Measurements from ENCODE around the gene MORN1.
"Not testable (repeated sequence)": the region's sequence is repeated elsewhere in the genome, so short reads cannot be mapped to it uniquely, and the experiment has no call there.

Gene MORN1

DNA sequence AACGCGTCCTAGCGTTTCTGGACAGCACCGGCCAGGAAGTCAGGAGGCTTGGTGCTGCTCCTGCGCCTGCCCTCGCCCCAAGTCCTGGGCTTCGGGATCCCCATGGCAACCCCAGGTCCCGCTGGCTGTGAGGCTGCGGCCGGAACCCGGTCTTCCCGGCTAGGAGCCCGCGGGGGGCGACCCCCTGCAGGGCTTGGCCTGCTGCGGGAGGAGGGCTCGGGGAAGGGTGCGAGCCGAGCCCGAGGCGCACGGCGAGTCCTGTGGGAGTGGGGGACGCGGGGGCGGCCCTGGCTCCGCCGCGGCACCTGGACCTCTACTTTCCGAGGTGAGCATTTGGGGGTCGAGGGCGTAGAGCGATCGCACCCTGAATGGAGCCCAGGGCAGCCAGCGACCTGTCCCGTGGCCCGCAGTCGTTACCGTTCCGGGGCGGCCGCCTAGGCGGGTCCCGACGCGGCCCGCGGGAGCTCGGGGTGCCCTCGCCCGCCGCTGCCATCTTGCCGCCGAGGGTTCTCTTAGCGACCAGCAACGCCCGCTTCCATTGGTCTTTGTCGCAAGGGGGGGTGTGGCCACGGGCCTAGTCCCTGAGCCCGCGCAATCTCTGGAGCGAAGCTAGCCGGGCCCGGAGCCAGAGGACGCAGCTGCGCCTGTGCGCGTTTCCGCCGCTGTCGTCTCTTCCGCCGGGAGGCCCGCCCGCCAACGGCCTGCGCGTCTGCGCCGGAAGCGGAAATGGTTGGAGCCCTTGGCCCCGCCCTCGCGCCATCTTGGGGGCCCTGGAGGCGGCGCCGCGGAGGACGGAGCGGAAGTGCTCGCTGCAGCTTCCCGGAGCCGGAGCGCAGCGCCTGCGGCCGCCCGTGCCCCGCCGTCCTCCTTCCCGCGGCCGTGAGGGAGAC, at the start of gene MORN1, which contains the start of gene RER1:
MORN1 (minus strand) TSS at position 514 of the 890 bp plus-strand sequence; CDS start at position 493, 21 bp downstream.
RER1 (plus strand) TSS at position 801 of the 890 bp plus-strand sequence. CDS start 3,950 bp downstream, outside the sequence.
- peak; percentile 97 for DNase-seq

DNA sequence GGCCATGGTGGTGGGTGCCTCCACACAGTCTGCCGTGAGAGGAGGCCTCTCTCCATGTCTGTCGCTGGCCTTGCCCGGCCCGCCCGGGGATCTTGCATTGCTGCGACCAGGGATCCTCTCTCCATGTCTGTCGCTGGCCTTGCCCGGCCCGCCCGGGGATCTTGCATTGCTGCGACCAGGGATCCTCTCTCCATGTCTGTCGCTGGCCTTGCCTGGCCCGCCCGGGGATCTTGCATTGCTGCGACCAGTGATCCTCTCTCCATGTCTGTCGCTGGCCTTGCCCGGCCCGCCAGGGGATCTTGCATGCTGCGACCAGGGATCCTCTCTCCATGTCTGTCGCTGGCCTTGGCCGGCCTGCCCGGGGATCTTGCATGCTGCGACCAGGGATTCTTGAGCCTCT, 49.0 kb upstream of the MORN1 start:
- DNase-seq, result not testable (repeated sequence)

DNA sequence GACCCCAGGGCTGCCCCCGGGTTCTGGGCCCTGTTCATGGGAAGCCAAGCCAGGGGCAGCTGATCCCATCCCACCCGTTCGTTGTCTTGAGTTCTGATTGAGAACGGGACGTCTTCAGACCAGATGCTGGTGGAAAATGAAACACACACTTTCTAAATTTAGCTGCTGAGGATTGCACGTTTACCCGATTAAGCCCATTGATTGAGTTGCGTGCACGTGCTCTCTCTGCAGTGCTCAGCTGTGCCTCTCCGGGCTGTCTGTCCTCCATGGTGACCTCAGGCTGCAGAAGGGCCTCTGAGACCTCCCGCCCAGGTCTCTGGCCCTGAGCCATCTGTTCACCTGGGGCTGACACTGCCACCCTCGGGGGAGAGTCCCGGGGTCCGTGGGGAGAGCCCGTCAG, 48.0 kb upstream of the MORN1 start:
- no peak for DNase-seq

DNA sequence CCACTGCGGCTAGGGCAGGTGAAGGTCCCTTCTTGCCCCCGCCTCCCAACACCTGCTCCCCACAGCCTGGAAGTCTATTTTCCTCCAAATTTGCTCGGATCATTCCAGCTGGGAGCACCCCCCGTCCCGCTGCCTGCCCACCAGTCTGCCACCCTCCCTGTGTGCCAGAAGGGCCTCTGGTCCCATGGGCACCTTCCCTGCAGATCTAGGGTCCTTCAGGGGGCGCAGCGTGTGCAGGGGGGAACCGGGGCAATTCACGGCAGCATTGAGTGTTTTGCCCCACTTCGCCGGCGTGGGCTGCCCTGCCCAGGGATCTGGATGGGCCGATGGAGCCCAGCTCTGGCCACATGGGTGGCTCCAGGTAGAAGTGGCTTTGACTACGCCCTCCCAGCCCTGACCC, 47.3 kb upstream of the MORN1 start:
- DNase-seq, result no peak

DNA sequence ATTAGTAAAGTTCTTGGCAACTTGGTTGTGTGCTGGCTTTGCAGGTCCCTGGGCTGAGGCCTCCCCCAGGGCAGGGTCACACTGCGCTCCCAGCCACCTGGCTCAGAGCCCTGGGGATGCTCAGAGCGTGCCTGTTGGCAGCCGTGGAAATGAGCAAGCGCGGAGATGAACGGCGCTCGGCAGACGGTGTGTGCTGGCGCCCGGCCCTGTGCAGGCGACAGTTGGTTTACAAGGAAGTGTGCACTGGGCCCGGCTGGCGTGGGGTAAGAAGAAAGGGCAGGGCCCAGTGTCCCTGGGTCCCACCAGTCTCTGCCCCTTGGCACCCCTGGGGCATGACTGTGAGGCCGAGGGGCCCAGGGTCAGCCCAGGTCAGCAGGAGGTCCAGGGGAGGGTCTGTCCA, 46.7 kb upstream of the MORN1 start:
- peak; percentile 23 for DNase-seq

DNA sequence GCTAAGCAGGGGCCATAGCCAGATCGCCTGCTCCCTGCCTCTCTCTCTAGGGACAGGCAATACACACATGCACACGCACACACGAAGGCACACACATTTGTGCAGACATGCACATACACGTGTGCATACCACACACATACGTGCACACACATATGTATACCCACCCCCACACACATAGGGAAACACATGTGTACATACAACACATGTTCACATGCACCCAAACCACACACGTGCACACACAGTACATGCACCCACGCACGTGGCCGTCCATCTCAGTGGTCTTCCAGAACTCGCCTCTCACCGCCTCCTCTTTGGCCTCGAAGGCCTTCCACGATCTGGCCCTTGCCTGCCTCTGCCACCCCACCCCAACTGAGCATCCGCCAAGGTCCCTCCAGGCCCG, 46.3 kb upstream of the MORN1 start:
- no peak for DNase-seq

DNA sequence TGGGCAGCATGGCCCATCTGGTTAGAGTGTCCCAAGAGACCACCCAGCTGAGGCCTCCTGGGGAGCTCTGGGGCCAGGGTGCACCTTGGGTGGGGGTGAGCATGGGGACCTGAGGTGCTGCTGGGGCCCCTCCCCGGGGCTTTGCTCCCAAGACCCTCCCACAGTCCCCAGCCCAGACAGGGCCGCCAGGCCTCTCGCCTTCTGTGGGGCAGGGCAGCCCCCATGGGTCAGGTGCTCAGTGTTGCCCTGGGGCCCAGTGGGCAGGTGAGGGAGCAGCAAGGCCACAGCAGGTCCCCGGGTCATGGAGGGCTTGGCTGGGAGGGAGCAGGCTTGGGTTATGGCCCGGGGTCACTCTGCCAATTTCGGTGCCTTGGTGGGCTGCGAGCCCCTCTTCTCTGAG, 45.5 kb upstream of the MORN1 start:
- no peak for DNase-seq

DNA sequence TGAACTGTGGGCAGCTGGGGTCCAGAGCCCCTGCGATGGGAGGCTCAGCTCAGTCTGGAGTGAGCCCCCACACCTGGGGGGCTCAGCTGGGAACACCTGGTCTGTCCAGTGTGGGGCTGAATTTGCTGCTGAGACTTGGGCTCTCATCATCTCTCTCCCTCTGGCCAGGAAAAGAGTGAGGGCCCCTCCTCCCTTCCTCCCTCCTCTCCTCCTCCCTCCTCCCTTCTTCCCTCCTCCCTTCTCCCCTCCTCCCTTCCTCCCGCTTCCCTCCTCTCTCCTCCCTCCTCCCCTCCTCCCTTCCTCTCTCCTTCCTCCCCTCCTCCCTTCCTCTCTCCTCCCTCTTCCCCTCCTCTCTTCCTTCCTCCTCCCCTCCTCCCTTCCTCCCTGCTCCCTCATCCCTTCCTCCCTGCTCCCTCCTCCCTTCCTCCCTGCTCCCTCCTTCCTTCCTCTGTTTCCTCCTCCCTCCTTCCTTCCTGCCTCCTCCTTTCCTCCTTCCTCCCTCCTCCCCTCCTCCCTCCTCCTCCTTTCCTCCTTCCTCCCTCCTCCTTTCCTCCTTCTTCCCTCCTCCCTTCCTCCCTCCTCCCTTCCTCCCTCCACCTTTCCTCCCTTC, 44.5 kb upstream of the MORN1 start:
- DNase-seq, result no peak

DNA sequence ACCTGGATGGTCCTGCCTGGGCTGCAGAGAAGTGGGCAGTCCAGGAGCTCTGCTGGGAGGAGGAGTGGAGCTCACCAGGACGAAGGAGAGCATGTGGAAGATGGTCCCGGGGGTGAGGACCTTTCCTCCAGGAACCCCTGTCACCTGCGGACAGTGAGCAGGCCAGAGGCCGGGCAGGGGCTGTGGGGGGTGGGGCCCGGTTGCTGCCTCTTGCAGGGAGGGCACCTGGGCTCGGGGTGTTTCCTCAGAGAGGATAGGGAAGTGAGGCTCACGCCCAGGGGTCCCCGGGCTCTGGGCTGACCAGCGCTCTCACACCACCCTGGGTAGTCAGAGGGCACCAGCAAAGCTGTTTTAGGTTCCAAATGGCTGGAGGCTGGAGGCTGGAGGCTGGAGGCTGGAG, 43.7 kb upstream of the MORN1 start:
- DNase-seq, result no peak

DNA sequence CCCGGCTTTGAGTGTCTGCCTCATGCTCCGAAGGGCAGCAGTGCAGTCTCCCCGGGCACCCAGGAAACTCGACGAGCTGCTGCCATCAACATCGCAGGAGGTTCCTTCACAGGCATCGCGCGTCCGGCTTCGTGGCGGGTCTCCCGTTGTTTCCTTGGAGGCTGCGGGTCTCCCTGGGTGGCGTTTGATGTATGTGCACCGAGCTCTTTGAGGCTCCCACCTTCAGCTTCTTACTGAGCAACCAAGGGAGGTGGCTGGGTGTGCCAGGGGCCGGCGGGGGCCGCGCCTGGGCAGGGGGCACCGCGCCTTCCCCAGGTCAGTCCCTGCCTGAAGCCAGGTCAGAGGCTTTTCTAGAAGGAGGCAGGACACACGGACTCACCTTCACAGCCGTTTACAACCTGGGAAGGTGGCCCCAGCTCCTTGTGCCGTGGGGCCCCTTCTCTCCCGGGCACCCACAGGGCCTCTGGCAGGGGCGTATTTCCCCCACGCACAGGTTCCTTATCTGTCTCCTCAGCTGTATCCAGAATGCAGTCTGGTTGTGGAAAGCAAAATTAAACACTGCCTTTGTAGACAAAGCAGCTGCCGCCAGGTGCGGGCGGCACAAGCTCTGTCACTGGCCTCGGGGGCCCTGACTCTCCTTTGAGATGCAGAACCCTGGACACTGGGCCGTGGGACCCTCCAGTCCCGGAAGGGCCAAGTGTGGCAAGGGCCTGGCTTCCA, 42.7 kb upstream of the MORN1 start:
- DNase-seq, result no peak

DNA sequence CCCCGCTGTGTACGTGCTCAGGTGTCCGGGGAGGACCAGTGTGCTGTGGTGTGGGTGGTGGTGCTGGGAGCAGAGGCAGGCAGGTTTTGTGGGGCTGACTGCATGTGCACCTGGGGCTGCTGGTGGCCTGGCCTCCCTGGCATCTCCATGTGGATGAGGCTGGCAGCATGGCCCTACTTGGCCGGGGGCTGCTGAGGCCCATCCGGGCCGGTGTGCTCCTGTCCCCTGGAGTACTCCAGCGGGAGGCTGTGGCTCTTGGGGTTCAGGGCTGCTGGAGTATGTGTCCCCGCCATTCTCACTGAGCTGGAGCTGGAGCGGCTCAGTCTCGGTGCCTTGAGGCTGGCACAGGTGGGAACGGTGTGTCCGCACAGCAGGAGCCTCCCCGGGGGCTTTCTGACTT, 41.8 kb upstream of the MORN1 start:
- no peak for DNase-seq

DNA sequence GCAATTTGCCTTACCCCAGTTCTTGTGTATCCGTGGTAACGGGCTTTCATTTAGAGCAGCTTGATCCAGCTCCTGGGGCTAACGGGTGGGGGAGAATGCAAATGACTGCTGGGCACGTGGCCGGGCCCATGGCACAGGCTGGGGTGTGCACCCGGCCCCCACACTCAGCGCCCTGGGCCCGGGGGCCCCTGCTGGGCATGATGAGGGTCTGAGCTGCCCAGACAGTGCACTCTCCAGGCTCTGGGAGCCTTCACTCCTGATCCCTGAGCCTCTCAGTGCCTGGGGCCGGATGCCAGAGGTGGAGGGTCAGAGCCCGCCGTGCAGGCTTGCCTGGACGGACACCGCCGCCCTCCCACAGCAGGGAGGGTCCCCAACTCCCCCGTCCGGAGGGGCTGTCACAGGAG, 41.1 kb upstream of the MORN1 start:
- DNase-seq, result no peak

DNA sequence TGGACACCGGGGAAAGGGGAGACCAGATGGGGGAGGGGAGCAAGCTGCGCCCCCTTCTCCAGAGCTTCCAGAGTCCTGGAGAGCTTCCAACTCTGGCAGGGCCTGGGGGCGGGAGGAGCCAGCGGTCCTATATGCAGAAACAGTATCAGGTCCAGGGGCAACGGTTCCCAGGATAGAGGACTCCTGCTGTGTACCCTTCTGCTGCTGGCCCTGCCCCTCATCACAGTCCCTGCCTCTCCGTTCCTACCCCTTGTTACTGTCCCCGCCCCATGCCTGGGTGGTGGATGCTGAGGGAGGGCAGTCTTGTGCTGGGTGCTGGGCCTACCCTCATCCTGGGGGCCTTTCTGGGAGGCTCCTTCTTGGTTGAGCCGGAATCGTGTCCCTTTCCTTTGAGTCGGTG, 40.2 kb upstream of the MORN1 start:
- DNase-seq, result peak; percentile 55

DNA sequence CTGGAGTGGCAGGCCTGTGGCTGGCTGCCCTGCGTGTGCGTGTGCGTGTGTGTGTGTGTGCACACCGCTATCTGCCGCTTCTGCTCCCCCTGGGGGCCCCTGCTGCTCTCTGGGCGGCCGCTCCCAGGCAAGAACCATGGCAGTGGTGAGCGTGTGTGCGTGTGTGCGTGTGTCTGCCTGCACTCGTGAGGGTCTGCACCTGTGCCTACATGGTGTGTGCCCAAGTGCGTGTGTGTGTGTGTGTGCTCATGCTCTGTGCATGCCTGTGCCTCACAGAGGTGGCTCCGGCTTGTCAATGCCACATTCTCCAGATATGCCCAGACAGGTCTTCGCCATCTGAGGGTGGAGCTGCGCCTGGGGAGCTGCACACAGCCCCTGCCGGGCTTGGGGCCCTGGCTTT, 39.7 kb upstream of the MORN1 start:
- DNase-seq, result peak; percentile 73

DNA sequence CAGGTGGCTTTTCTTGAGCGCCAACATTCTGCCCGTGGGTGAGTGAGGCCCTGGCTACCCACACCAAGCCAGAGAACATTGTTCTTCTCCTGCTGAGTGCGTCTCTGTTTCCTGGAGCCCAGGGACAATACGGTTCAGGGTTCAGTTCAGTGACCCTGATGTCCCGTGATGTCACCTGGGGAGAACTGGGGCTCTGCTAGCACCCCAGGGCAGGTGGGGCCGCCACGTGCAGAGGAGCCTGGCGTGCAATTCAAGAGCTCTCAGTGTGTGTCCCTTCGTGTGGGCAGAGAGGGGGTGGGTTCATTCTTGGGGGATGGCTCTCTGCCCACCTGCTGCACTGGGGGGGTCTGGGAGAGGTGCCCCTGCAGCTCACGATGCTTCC, 39.2 kb upstream of the MORN1 start:
- DNase-seq, result no peak

DNA sequence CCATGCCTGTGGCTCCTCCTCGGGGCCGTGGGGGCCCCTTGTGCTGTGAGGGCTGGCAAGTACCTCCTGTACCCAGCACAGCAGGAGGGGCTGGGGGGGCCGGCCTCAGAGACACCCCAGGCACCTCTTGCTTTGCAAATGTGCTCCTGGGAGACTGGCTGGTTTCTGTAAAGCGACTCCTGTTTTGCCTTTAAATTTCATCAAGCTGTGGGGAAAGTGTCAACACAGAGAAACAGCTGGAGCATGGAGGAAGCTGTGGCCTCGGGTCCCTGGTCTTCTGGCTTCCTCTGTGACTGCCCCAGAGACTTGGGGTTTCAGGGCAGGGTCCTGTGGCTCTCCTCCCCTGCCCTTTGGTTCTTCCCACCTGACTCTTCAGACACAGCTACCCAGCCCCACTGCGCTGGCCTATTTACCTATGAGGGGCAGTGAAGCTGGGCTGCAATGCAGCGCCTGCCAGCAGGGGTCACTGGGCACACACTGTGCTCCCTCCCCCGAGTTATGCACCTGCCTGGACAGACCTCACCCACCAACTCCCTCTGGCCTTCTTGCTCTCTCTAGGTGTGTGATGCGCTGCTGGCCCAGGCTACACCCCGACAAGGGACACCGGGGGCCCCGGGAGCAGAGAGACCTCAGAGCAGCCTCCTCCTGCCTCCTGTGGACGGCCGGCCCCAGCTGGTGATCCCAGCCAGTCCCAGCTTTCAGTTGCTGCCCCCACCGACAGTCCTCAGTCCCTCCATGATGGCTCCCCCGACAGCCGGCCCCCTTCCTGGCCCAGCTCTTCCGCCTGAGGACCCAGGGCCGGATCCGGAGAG, 38.6 kb upstream of the MORN1 start:
- no peak for DNase-seq

DNA sequence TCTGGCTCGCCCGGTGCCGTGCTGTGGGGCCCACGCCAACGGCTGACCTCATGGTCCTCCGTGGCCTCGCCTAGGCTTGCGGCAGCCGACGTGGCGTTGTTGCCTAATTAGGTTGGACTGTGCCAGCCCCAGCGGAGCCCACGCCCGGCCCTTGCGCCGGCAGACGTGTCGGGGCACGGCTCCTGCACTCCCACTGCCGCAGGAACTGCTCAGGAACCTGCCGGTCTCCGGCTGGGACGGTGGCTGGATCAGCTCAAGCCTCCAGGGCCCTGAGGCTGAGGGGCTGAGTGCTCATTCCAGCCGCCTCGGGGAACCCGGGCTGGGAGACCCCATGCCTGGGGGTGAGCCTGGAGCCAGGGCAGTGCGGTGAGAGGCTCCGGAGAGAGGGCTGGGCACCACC, 37.1 kb upstream of the MORN1 start:
- DNase-seq, result no peak

DNA sequence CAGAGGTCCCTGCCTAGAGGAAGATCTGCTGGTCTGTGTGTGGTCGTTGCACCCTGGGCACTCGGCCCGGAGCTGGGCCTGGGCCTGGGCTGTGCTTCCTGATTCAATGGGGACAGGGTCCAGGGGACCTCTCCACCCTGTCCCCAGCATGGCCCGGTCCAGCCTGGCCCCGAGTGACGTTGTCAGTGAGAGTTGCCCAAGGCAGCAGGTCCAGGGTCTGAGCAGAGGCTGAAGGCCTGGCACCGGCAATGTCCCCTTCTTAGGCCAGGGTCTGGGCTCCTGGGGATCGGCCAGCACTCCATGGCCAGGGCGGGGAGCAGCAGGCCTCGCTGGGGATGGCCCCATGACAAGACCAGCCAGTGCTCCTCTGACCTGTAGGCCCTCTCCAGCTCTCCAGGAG, 36.6 kb upstream of the MORN1 start:
- no peak for DNase-seq

DNA sequence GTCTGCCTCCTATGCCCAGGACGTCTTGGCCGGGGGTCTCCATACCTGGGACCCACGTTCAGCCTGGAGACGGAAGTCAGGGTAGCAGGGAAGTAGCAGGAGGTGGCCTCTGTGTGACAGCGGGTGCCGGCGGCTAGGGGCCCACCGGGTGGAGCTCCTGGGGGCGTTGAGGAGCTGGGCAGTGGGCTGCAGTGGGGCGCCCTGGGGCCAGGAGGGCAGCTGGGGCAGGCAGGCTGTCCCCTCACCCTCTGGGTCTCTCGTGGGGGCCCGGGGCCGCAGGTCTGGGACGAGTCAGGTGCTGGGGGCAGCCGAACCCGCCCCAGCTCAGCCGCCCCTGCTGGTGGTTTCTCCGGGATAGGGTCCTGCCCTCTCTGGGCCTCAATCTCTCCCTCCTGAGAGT, 35.7 kb upstream of the MORN1 start:
- no peak for DNase-seq

DNA sequence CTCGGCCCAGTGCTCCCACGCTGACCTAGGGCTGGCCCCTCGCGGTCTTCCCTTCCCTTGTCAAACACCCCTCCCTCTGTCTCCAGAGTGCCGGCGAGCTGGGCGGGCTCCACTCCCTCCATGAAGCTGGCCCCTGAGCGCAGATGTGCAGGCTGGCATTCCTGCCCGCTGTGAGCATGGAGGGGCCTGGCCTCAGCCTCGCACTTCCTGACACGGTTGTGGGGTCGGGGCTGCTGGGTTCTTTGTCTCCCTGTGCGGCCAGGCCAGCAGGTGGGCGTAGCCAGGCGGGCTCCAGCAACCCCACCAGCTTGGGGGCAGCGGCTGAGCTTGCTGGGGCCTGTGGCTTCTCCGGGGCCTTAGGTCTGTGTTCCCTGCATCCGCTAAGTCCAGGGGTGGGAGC, 35.2 kb upstream of the MORN1 start:
- no peak for DNase-seq

DNA sequence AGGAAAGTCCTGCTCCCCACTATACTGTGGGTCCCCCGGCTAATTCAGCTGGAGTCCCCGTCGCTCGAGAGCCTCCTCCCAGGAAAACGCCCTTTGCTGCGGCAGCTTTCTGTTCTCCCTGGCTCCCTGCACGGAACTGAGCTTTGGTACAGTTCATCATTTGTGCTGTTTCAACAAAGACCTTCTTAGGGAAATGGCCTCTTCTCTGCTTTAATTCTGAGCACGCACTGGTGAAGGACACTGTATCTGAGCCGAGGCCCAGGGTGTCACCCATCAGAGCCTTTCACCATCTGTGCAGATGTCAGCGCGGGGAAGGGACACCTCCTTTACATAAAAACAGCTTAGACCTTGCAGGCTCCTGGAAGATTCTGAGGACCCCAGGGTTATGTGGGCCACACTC, 34.5 kb upstream of the MORN1 start:
- DNase-seq, result no peak

DNA sequence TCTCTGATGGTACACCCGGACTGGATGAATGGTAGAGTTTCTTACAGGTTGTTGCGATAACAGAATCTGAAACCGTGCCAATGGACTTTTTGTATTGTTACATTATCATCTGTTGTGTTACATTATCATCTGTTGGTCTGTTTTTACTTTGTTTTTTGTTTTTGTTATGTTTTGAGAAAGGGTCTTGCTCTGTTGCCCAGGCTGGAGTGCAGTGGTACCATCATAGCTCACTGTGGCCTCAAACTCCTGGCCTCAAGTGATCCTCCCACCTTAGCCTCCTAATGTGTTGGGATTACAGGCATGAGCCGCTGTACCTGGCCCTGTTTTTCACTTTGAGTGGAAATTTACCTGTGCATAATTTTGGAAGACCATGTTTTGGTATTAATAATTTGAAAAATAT, 31.2 kb upstream of the MORN1 start:
- no peak for DNase-seq

DNA sequence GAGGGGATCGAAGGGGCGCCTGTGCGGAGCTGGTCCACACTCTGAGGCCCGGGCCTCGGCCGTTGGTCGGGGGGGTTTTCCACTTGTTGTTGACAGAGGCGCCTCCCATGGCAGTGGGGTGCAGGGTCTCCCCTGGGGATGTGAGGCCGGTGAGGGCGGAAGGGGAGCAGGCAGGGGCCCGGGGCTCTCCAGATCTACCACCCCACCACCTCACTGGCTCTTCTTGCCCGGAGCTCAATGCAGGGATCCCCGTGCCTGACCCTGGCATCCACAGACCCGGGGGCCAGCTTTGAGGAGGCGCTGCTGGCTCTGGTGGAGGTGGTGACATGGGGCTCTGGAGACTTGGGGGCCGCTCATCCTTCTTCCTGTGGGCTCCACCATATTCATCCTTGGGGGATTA, 28.1 kb upstream of the MORN1 start:
- no peak for DNase-seq
